ENCODE measurements around the gene LARP4.

Gene LARP4

DNA sequence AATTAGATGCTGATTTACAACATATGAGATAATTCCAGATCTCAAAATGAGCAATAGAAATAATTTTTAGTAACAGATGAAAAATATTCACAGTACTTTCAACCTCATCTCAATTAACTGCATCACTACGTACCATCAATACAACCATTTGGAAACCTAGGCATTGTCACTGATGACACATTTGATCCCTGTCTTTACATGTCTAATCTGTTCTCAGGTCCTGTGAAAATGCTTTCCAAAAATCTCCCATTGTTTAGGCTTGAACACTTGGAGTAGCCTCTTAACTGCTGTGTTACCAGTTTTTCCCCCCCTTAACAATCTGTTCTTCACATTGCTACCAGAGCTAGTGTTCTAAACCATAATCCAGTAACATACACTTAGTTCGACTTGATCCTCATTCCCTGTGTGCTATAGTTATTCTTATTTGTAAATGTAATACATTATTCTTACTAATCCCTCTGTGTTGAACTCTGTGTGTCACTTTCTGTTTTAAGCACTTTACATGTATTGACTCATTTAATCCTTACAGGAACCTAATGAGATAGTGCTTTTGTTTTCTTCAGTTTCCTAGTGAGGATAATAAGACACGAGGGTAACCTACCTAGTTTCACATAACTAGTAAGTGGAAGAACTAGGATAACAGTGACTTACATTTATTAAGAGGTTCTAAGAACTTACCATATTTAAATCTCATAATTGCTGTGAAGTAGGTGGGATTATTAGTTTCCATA, 41.7 kb downstream of the LARP4 start:
- TF ChIP-seq, protein P1, sequence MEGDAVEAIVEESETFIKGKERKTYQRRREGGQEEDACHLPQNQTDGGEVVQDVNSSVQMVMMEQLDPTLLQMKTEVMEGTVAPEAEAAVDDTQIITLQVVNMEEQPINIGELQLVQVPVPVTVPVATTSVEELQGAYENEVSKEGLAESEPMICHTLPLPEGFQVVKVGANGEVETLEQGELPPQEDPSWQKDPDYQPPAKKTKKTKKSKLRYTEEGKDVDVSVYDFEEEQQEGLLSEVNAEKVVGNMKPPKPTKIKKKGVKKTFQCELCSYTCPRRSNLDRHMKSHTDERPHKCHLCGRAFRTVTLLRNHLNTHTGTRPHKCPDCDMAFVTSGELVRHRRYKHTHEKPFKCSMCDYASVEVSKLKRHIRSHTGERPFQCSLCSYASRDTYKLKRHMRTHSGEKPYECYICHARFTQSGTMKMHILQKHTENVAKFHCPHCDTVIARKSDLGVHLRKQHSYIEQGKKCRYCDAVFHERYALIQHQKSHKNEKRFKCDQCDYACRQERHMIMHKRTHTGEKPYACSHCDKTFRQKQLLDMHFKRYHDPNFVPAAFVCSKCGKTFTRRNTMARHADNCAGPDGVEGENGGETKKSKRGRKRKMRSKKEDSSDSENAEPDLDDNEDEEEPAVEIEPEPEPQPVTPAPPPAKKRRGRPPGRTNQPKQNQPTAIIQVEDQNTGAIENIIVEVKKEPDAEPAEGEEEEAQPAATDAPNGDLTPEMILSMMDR (IDR thresholded peaks at IDR 0.05), result no peak

DNA sequence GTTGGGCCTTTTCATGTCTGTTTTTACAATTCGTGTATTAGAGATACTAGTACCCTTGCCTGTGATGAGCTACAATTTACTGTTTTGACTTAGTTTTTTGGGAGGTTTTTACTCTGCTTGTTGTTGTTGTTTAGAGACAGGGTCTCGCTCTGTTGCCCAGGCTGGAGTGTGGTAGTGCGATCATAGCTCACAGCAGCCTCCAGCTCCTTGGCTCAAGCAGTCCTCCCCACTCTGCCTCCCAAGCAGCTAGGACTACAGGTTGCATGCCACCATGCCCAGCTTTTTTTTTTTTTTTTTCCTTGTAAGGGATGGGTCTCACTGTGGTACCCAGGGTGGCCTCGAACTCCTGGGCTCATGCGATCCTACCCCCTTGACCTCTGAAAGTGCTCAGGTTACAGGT, 52.1 kb downstream of the LARP4 start:
- TF ChIP-seq, protein P1 (IDR thresholded peaks at IDR 0.05), result no peak

DNA sequence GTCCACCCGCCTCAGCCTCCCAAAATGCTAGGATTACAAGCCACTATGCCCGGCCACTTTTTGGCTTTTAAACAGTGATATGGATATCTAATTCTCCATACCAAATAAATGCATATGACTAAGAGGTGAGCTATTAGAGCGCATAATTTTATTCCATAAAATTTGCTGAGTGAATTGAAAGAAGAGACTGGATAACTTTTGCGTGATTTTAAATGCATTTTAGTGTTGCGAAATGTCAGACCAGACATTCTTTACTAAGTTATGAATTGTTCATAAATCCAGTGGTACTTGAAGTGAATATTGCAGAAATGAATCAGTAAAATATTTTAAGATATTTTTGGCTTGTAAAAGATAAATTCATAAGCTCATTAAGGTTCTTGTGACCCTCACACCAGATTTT, 53.2 kb downstream of the LARP4 start:
- TF ChIP-seq, protein P1 (IDR thresholded peaks at IDR 0.05), result no peak

DNA sequence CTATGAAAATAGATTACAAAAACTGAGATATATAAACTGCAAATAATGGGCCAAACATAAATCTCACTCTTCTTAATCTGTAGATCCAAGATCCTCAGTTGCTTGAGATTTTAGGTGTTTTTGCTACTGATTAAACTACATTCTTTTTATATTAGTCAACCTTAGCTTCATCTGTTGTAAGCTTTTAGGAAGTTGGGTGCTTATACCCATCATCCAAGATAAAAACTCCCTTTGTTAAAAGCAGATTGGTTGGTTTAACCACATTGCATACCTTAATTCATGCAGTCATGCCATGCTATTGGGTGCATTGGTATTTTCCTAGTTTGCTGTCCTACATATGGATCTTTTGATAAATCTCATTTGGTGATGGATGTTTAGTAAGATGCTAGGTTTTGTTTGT, 57.9 kb downstream of the LARP4 start:
- TF ChIP-seq, protein P1 (IDR thresholded peaks at IDR 0.05), result no peak

DNA sequence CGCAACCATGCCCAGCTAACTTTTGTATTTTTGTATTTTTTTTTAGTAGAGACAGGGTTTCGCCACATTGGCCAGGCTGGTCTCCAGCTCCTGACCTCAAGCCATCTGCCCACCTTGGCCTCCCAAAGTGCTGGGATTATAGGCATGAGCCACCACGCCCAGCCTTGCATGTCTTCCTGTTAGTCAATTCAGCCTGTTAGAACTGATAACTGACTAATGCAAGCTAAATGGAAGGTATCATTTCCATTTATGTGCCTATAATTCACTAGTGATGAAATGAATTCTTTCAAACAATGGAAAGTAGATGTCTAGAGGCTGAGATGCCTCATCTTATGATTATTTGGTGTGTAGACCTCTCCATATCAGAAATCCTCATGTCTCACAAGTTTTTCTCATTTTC, 66.8 kb downstream of the LARP4 start:
- TF ChIP-seq, protein P1 (IDR thresholded peaks at IDR 0.05), result no peak

DNA sequence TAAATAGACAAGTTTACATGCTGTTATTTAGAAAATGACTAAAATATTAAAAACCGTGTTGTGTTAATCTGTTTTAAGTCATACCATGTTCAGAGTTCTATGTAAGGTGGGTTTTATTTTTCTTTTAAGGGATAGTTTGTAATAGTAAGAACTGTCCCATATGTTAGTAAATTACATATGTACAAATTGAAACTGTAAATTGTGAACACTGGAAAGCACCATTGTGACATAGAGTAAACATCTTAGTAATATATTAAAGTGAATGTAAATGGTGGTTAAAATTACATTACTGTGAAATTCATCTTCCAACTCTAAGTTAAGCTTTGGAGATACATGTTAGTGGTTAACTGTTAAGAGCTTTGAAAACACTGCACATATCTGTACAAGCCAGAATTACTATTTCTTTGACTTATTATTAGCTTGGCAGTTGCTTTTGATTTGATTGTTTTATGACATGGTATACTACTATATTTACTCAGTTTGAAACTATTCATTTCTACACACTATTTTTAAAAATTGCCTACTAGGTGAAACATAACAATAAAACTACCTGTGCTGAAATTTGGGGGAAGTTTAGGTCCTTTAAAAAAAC, 76.7 kb downstream of the LARP4 start:
- TF ChIP-seq, protein P1 (IDR thresholded peaks at IDR 0.05), result no peak

DNA sequence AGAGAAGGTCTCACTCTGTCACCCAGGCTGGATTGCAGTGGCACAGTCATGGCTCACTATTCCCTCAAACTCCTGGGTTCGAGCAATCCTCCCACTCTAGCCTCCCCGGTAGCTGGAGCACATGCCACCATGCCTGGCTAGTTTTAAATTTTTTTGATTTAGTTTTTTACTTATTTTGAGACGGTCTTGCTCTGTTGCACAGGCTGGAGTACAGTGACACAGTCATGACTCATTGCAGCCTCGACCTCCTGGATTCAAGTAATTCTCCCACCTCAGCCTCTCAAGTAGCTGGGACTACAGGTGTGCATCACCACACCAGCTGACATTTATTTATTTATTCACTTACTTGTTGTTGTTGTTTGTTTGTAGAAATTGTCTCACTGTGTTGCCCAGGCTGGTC, 81.9 kb downstream of the LARP4 start:
- TF ChIP-seq, protein P1 (IDR thresholded peaks at IDR 0.05), result no peak
